Tracheal epithelial cell (primary cell): ENCODE measurements around the gene XIRP1. TPM values are rescaled to one million over a fixed set of nuclear protein-coding genes. Genes with fewer than 3 reads are reported as not detected.

Experiments
- total RNA-seq: library from RNA; depleted of rRNA; stranded (reverse); fragments of >200 nt; gene quantifications from 2 replicates; pipeline ENCODE4 v1.2.1, GENCODE V29; 2014

The XIRP1 gene, protein sequence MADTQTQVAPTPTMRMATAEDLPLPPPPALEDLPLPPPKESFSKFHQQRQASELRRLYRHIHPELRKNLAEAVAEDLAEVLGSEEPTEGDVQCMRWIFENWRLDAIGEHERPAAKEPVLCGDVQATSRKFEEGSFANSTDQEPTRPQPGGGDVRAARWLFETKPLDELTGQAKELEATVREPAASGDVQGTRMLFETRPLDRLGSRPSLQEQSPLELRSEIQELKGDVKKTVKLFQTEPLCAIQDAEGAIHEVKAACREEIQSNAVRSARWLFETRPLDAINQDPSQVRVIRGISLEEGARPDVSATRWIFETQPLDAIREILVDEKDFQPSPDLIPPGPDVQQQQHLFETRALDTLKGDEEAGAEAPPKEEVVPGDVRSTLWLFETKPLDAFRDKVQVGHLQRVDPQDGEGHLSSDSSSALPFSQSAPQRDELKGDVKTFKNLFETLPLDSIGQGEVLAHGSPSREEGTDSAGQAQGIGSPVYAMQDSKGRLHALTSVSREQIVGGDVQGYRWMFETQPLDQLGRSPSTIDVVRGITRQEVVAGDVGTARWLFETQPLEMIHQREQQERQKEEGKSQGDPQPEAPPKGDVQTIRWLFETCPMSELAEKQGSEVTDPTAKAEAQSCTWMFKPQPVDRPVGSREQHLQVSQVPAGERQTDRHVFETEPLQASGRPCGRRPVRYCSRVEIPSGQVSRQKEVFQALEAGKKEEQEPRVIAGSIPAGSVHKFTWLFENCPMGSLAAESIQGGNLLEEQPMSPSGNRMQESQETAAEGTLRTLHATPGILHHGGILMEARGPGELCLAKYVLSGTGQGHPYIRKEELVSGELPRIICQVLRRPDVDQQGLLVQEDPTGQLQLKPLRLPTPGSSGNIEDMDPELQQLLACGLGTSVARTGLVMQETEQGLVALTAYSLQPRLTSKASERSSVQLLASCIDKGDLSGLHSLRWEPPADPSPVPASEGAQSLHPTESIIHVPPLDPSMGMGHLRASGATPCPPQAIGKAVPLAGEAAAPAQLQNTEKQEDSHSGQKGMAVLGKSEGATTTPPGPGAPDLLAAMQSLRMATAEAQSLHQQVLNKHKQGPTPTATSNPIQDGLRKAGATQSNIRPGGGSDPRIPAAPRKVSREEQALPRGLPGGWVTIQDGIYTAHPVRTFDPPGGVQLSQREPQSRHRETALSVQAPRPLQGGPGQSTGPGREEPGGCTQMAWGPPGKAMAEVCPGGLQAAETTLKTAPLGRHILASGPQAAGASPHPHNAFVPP (N-terminal part only)
- total RNA-seq = under 0.01 TPM in 1 of 2 replicates, not detected in the other

DNA sequence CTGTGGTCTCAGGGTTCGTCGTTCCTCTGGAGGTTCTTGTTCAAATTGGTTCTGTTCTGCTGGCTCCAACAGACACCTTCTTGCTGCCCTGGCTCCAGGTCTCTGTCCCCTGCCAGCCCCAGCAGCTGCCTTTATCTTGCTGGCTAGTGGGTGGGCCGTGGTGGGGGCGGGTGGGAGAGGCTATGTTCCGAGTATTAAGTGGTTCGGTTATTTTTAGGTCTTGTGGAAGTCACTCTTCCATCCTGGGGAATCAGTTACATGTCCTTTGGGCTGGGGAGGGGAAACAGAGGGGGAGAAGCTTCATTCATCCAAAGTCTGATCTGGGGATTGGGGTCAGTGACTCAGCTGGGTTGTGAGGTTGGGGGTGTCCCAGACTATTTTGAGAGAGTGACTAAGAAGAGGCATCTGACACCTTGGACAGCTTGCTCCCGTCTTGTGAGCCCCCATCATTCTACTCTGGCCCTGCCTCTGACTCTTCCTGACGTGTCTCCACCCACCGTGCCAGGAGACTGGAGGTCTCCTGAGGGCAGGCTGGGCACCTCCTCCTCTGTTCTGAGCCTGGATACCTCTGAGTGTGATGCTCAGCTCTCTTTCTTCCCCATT lies at the start of gene XIRP1:
Gene XIRP1 (minus strand): TSS at position 106 of the 603 bp plus-strand sequence. CDS start 3,150 bp downstream, outside the sequence.

Other genes with a start within 250 kb of the XIRP1 start
- gene SCN11A, start 140.7 kb downstream of the XIRP1 start, total RNA-seq = under 0.01 TPM in 1 of 2 replicates, not detected in the other
- gene WDR48, start 140.6 kb downstream of the XIRP1 start, total RNA-seq = 22.4 and 28.2 TPM in 2 replicates
- gene GORASP1, start 85.0 kb downstream of the XIRP1 start, total RNA-seq = 27.7 and 32.6 TPM in 2 replicates
- 2.7 and 5.5 TPM in 2 replicates for gene TTC21A, start 84.9 kb downstream of the XIRP1 start, total RNA-seq
- 4.9 and 14.2 TPM in 2 replicates for gene CSRNP1, start 39.0 kb downstream of the XIRP1 start, total RNA-seq
- gene CX3CR1, start 87.4 kb upstream of the XIRP1 start, total RNA-seq = under 0.01 TPM in 1 of 2 replicates, not detected in the other
- not detected in 2 replicates for gene CCR8, start 137.1 kb upstream of the XIRP1 start, total RNA-seq
- gene SLC25A38, start 190.8 kb upstream of the XIRP1 start, total RNA-seq = 16.9 and 19.2 TPM in 2 replicates
- gene RPSA, start 214.1 kb upstream of the XIRP1 start, total RNA-seq = 2,284 and 3,404 TPM in 2 replicates